ENCODE results near the gene SRGAP2B.
"Not testable (repeated sequence)": the region's sequence is repeated elsewhere in the genome, so short reads cannot be mapped to it uniquely, and the experiment has no call there.

GRCh38 chr1:145071569-145071968 is 23.6 kb downstream of the SRGAP2B start:
- TF ChIP-seq POLR2A (IDR thresholded peaks at IDR 0.05; ENCODE audit: low read length); GATA1 (IDR thresholded peaks at IDR 0.05; ENCODE audit: low read depth, low read length): not testable (repeated sequence)

Measured in erythroblast (primary cell).